GM23338 (cell line): ENCODE data around the gene DFFB. TPM values are rescaled to one million over a fixed set of nuclear protein-coding genes. Genes with fewer than 3 reads are reported as not detected.

Experiments used
- ATAC-seq: fragments of 200-7000 bp; cut with Tn5 transposase; 3 replicates; pipeline ENCODE4 v1.9.1; 2020
- DNase-seq: peaks from one replicate; pipeline ENCODE4 v3.0.0-alpha.2; 2015; ENCODE audit warnings: low spot score
- H2AFZ ChIP-seq: fragments of 200-600 bp; sonication (generic); 2 replicates; pipeline ENCODE4 v1.8.0; 2016; ENCODE audit warnings: antibody characterized with exemption, mild to moderate bottlenecking, moderate library complexity
- H3F3A ChIP-seq: fragments of 200-600 bp; sonication (generic); replicated peaks from 2 replicates; pipeline ENCODE4 v1.8.0; 2017; ENCODE audit warnings: antibody characterized with exemption, mixed run types, low read depth
- H3K27ac ChIP-seq: fragments of 200-600 bp; sonication (generic); 2 replicates; pipeline ENCODE4 v1.6.1; 2016; ENCODE audit warnings: low read depth
- H3K27me3 ChIP-seq: fragments of 200-600 bp; sonication (generic); 2 replicates; pipeline ENCODE4 v1.8.0; 2016; ENCODE audit warnings: mild to moderate bottlenecking, mixed run types, moderate library complexity; ENCODE audit not compliant: insufficient read depth
- H3K36me3 ChIP-seq: fragments of 200-600 bp; sonication (generic); 2 replicates; pipeline ENCODE4 v1.8.0; 2016; ENCODE audit warnings: mild to moderate bottlenecking; ENCODE audit not compliant: insufficient read depth
- H3K4me1 ChIP-seq: fragments of 200-600 bp; sonication (generic); 2 replicates; pipeline ENCODE4 v1.8.0; 2016; ENCODE audit warnings: mild to moderate bottlenecking, moderate library complexity; ENCODE audit not compliant: insufficient read depth
- H3K4me2 ChIP-seq: fragments of 200-600 bp; sonication (generic); 2 replicates; pipeline ENCODE4 v1.7.1; 2017; ENCODE audit warnings: mixed run types
- H3K4me3 ChIP-seq: fragments of 200-600 bp; sonication (generic); 2 replicates; pipeline ENCODE4 v1.6.1; 2016; ENCODE audit warnings: mixed run types
- H3K79me2 ChIP-seq: fragments of 200-600 bp; sonication (generic); replicated peaks from 2 replicates; pipeline ENCODE4 v1.8.0; 2017; ENCODE audit warnings: mild to moderate bottlenecking; ENCODE audit not compliant: insufficient read depth
- H3K9me2 ChIP-seq: fragments of 200-600 bp; sonication (generic); 2 replicates; pipeline ENCODE4 v1.8.0; 2017; ENCODE audit not compliant: insufficient read depth
- H4K20me1 ChIP-seq: fragments of 200-600 bp; sonication (generic); replicated peaks from 2 replicates; pipeline ENCODE4 v1.8.0; 2017; ENCODE audit warnings: mild to moderate bottlenecking; ENCODE audit not compliant: insufficient read depth
- H3K27ac Mint-ChIP-seq: 2 replicates; pipeline ENCODE4 v1.8.0; 2020; ENCODE audit warnings: inconsistent platforms, mild to moderate bottlenecking, moderate library complexity, mixed read lengths
- H3K27me3 Mint-ChIP-seq: 3 replicates; pipeline ENCODE4 v1.8.0; 2022; ENCODE audit warnings: low read depth, mild to moderate bottlenecking, moderate library complexity, mixed read lengths, inconsistent platforms; ENCODE audit not compliant: insufficient read depth, poor library complexity
- H3K36me3 Mint-ChIP-seq: 3 replicates; pipeline ENCODE4 v1.8.0; 2021; ENCODE audit warnings: low read depth, mild to moderate bottlenecking, inconsistent platforms, moderate library complexity, mixed read lengths
- H3K4me1 Mint-ChIP-seq: 3 replicates; pipeline ENCODE4 v1.8.0; 2020; ENCODE audit warnings: mild to moderate bottlenecking, inconsistent platforms, mixed read lengths
- H3K4me3 Mint-ChIP-seq: 3 replicates; pipeline ENCODE4 v1.8.0; 2021; ENCODE audit warnings: moderate library complexity, mild to moderate bottlenecking, inconsistent platforms, mixed read lengths
- H3K9me3 Mint-ChIP-seq: 3 replicates; pipeline ENCODE4 v1.8.0; 2020; ENCODE audit warnings: moderate library complexity, mild to moderate bottlenecking, inconsistent platforms, mixed read lengths
- CREB1 ChIP-seq: fragments of 250-450 bp; sonication (Bioruptor Pico); IDR thresholded peaks from 2 replicates; pipeline ENCODE4 v1.5.0; 2020; ENCODE audit warnings: low read depth, mild to moderate bottlenecking, moderate library complexity
- JUNB ChIP-seq: IDR thresholded peaks from one replicate; pipeline ENCODE4 v1.6.1; 2016; ENCODE audit warnings: antibody characterized with exemption; ENCODE audit not compliant: unreplicated experiment
- POLR2AphosphoS5 ChIP-seq: IDR thresholded peaks from 2 replicates; pipeline ENCODE4 v1.6.1; 2016; ENCODE audit warnings: antibody characterized with exemption, low read depth
- ZNF331 ChIP-seq: fragments of 250-450 bp; sonication (Bioruptor Pico); IDR thresholded peaks from 2 replicates; pipeline ENCODE4 v1.5.0; 2020; ENCODE audit warnings: low read depth, mild to moderate bottlenecking, moderate library complexity
- ZNF462 ChIP-seq: fragments of 250-450 bp; sonication (Bioruptor Pico); IDR thresholded peaks from 2 replicates; pipeline ENCODE4 v1.5.0; 2020; ENCODE audit warnings: mild to moderate bottlenecking, moderate library complexity
- polyA plus RNA-seq: library from polyadenylated mRNA; unstranded; fragments of >200 nt; fragmentation: Nextera tagmentation; extraction: Ambion mirVana; gene quantifications from 2 replicates; pipeline ENCODE4 v1.2.1, GENCODE V29; 2016
- total RNA-seq: library from RNA; depleted of rRNA; stranded (reverse); fragments of >200 nt; shearing (Covaris generic); gene quantifications from 2 replicates; pipeline ENCODE4 v1.2.3, GENCODE V29; 2014
- TF ChIP-seq, protein P1 (sequence below), 2 experiments: fragments of 200-600 bp in 1 of 2; sonication (generic) in 1 of 2; conservative IDR thresholded peaks; 2 replicates each; pipeline versions ENCODE4 v1.5.1 to v1.6.1; 2016 to 2017; ENCODE audit warnings: antibody characterized with exemption in 2 of 2, low read depth in 2 of 2, mild to moderate bottlenecking in 2 of 2, moderate library complexity in 1 of 2

Gene DFFB
- total and polyA plus RNA-seq, 2 experiments from 2014 or later = 6.5 to 18.1 TPM

DNA sequence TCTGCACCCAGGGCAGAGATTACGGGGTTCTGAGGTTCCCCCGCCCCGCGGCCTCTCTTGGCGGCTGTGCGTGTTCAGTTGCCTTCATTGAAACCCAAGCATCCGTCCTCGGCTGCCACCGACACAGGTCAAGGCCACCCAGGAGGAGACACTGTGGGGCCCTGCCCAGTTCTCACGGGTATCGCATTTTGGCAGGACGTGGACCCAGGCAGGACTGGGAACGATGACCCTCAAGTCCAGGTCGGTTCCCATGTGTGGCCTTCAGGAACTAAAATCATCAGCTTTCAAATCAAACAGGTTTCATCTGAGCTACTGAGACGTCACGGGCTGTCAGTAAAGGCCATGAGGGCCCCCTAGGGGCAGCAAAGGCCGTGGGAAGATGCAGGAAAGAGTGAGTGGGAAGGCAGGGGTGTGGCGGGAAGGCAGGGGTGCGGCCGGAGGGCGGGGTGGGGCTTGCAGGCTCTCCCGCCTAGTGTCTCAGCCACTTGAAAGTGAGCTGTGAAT is 49.8 kb downstream of the DFFB start:
- TF ChIP-seq, protein P1, sequence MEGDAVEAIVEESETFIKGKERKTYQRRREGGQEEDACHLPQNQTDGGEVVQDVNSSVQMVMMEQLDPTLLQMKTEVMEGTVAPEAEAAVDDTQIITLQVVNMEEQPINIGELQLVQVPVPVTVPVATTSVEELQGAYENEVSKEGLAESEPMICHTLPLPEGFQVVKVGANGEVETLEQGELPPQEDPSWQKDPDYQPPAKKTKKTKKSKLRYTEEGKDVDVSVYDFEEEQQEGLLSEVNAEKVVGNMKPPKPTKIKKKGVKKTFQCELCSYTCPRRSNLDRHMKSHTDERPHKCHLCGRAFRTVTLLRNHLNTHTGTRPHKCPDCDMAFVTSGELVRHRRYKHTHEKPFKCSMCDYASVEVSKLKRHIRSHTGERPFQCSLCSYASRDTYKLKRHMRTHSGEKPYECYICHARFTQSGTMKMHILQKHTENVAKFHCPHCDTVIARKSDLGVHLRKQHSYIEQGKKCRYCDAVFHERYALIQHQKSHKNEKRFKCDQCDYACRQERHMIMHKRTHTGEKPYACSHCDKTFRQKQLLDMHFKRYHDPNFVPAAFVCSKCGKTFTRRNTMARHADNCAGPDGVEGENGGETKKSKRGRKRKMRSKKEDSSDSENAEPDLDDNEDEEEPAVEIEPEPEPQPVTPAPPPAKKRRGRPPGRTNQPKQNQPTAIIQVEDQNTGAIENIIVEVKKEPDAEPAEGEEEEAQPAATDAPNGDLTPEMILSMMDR (conservative IDR thresholded peaks at IDR 0.05; ENCODE audit: low read depth in 2 of 2) = peak; percentile 16 to 37; a peak in 3 of 4 replicates
- no peak for TF ChIP-seq CREB1 (CRISPR knock-in tag)
- Histone ChIP-seq H3K4me1 (no peaks in the 10 kb centered on the region), H3K27ac (no peak overlapping the region), H3F3A (no peaks in the 10 kb centered on the region), H3K79me2 (no peaks in the 10 kb centered on the region), H4K20me1 (no peaks in the 10 kb centered on the region), H3K36me3 (no peaks in the 10 kb centered on the region), H3K4me3 (no peak overlapping the region), H3K4me2 (no peak overlapping the region), H2AFZ (no peak overlapping the region), H3K9me2 (no peaks in the 10 kb centered on the region), H3K27me3 (no peaks in the 10 kb centered on the region)
- Mint-ChIP-seq H3K27ac (no peak overlapping the region), H3K36me3 (no peaks in the 10 kb centered on the region; the same call in 2 of the 3 replicates), H3K4me3 (no peak overlapping the region), H3K4me1 (peaks cover 28% of the 10 kb centered on the region), H3K27me3 (peaks cover 13% of the 10 kb centered on the region), H3K9me3 (peaks cover 2% of the 10 kb centered on the region; the same call in 1 of the 3 replicates)
- ATAC-seq = peak; percentile 8; the same call in 2 of the 3 replicates
- peak; percentile 34 for DNase-seq

DNA sequence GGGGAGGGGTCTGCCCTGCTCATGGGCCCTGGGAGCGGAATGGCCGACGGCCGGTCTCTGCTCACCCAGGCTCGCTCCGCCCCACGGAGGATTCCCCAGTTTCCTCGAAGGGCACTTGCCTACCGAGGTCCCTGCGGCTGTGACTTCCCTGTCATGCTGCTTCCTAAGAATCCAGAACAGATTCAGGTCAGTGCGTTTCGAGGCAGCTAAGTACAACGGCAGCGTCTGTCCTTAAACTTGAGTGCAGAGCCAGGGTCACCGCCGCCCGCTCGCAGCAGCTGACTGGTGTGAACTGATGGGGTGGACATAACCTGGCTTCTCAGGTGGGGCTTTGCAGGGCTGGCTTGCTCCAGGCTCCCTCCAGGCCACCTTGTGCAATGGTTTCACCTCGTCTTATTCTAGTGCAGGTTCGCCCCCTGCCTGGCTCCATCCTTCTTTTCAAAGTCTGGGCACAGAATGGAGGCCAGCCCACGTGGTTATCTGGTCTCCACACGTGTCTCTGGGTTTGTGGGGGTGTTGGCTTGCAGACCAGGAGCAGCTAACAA is 50.4 kb downstream of the DFFB start:
- H3K4me3 ChIP-seq = no peak overlapping the region
- H3K4me2 ChIP-seq = no peak overlapping the region
- DNase-seq (no peak), ATAC-seq (no peak)
- TF ChIP-seq, protein P1 (conservative IDR thresholded peaks at IDR 0.05; ENCODE audit: low read depth in 2 of 2) = no peak
- no peak for TF ChIP-seq CREB1 (CRISPR knock-in tag)
- TF ChIP-seq POLR2AphosphoS5 = no peak
- TF ChIP-seq JUNB = no peak
- no peak for TF ChIP-seq ZNF462 (CRISPR knock-in tag)
- TF ChIP-seq ZNF331 = no peak
- no peaks in the 10 kb centered on the region; the same call in 2 of the 3 replicates for H3K36me3 Mint-ChIP-seq
- H3K27me3 ChIP-seq = no peaks in the 10 kb centered on the region
- H3K9me3 Mint-ChIP-seq = peaks cover 2% of the 10 kb centered on the region; the same call in 1 of the 3 replicates
- no peaks in the 10 kb centered on the region for H3F3A ChIP-seq
- H3K4me1 ChIP-seq = no peaks in the 10 kb centered on the region
- H3K4me3 Mint-ChIP-seq = no peak overlapping the region
- H3K27ac Mint-ChIP-seq = no peak overlapping the region
- H3K4me1 Mint-ChIP-seq = peaks cover 28% of the 10 kb centered on the region
- no peaks in the 10 kb centered on the region for H3K79me2 ChIP-seq
- no peaks in the 10 kb centered on the region for H3K36me3 ChIP-seq
- H3K27me3 Mint-ChIP-seq = peaks cover 13% of the 10 kb centered on the region
- no peak overlapping the region for H3K27ac ChIP-seq
- H4K20me1 ChIP-seq = no peaks in the 10 kb centered on the region
- H2AFZ ChIP-seq = no peak overlapping the region
- H3K9me2 ChIP-seq = no peaks in the 10 kb centered on the region
